Dermis blood vessel endothelial cell (primary cell): Measurements from ENCODE around the gene FAM193B. TPM values are rescaled to one million over a fixed set of nuclear protein-coding genes. Genes with fewer than 3 reads are reported as not detected.
"Not testable (repeated sequence)": the region's sequence is repeated elsewhere in the genome, so short reads cannot be mapped to it uniquely, and the experiment has no call there.

Experiments
- DNase-seq: peaks from one replicate; pipeline ENCODE4 v3.0.0; 2010
- total RNA-seq: library from RNA; depleted of rRNA; stranded (reverse); fragments of >200 nt; gene quantifications from 2 replicates; pipeline ENCODE4 v1.2.3, GENCODE V29; 2014

The FAM193B gene
- total RNA-seq, 1 donor from 2014 or later, result 31.0 TPM

GRCh38 chr5:177575488-177575887 lies 21.1 kb upstream of the FAM193B start:
- no peak for DNase-seq

GRCh38 chr5:177569894-177570293 lies 15.5 kb upstream of the FAM193B start:
- no peak for DNase-seq

DNA sequence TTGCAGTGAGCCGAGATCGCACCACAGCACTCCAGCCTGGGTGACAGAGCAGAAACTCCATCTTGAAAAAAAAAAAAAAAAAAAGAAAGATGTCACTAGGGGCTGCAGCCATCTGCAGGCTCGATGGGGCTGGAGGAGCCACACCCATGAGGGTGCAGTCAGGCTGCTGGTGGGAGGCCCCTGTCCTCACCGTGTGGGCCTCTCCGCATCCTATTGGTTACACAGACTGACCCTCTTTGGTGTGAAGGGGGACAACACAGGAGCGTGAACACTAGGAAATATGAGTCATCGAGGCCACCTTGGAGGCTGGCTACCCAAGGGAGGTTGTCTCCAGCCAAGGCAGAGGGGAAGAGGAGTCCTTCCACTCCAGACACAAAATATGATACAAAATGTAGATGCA lies 14.0 kb upstream of the FAM193B start:
- DNase-seq, result no peak

- no peak for DNase-seq
Observed at GRCh38 chr5:177565046-177565445, 10.7 kb upstream of the FAM193B start.

DNA sequence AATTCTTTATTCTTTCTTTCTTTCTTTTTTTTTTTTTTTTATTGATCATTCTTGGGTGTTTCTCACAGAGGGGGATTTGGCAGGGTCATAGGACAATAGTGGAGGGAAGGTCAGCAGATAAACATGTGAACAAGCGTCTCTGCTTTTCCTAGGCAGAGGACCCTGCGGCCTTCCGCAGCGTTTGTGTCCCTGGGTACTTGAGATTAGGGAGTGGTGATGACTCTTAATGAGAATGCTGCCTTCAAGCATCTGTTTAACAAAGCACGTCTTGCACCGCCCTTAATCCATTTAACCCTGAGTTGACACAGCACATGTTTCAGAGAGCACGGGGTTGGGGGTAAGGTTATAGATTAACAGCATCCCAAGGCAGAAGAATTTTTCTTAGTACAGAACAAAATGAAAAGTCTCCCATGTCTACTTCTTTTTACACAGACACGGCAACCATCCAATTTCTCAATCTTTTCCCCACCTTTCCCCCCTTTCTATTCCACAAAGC lies 5.1 kb upstream of the FAM193B start:
- DNase-seq, result not testable (repeated sequence)

- no peak for DNase-seq
Observed at GRCh38 chr5:177557796-177558195, 3.4 kb upstream of the FAM193B start.

GRCh38 chr5:177557041-177557647 lies 2.8 kb upstream of the FAM193B start:
- DNase-seq, result no peak

- no peak for DNase-seq
Observed at GRCh38 chr5:177555665-177556064, 1.3 kb upstream of the FAM193B start.

DNA sequence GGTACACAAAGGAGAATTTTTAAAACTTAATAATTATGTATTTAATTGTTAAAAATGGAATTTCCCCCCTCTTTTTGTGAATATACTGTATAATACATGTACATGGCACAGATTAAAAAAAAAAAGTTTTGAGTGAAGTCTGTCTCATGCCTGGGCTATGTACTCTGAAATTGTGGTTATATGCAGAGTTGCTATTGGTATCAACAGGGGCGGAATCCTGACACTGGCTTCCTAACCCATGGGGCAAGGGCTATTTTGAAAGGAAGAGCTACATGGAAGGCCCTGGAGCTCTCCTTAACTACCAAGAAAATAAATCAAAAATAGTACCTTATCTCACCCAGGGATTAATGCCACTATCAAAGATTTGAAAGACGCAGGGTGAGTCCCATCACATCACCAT lies 865 bp upstream of the FAM193B start:
- no peak for DNase-seq

GRCh38 chr5:177553671-177554429 lies 513 bp downstream of the FAM193B start:
- peak; percentile 34 for DNase-seq

GRCh38 chr5:177552839-177553455 lies 1.4 kb downstream of the FAM193B start:
- DNase-seq, result peak; percentile 39

- DNase-seq, result no peak
Observed at GRCh38 chr5:177550122-177550521, 4.2 kb downstream of the FAM193B start.

GRCh38 chr5:177548495-177548894 lies 5.9 kb downstream of the FAM193B start:
- DNase-seq, result no peak

- no peak for DNase-seq
Observed at GRCh38 chr5:177547736-177548135, 6.6 kb downstream of the FAM193B start.

DNA sequence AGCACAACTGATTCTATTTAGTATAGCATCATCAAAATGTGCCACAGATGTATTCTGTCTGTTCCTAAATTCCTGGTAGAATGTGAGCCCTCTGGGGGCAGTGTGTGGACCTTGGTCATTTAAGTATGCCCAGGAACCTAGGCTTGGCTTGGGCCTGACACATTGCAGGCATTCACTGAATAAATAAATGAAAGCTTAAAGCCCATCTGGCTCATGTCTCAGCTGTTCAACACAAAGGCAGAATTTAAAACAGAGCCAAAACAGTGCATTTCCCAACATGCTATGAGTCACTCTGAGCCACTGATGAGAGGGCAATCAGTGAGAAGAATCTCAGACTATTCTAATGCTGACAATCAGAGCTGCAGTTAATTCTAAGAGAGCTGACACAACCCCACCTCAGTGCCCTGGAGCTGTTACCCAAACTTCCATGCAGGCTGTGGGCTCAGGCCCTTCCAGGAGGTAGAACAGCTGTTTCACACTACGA lies 8.1 kb downstream of the FAM193B start:
- peak; percentile 92 for DNase-seq

DNA sequence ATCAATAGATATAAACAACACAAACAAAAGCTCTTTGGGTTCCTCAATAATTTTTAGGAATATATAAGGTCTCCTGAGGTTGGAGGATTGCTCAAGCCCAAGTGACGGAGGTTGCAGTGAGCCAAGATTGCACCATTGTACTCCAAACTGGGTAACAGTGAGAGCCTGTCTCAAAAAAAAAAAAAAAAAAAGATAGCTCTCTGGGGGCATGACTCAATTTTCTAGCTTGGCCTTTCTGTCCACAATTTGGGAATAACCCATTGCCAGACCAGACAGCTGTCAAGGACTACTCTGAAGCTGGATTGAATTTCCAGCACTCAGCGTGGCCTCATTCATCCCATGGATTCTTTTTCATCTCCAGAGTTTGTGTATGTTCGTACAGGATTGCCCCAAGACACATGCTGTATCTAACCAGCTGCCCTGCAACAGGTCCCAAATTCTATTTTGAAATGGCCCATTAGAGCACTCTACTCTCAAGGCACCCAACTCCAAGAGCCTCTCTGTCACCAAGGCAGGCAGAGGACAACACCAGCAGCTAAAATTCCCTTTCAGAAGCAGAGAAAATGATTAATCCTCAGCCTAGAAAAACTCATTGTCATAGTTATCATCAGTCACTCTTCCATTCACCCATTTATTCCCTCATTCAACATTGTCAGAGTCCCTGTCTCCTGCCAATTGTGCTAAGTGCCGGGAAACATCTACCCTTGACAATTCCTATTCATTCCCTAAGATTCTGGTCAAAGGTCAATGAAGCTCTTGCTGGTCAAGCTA lies 8.7 kb downstream of the FAM193B start:
- DNase-seq, result no peak

DNA sequence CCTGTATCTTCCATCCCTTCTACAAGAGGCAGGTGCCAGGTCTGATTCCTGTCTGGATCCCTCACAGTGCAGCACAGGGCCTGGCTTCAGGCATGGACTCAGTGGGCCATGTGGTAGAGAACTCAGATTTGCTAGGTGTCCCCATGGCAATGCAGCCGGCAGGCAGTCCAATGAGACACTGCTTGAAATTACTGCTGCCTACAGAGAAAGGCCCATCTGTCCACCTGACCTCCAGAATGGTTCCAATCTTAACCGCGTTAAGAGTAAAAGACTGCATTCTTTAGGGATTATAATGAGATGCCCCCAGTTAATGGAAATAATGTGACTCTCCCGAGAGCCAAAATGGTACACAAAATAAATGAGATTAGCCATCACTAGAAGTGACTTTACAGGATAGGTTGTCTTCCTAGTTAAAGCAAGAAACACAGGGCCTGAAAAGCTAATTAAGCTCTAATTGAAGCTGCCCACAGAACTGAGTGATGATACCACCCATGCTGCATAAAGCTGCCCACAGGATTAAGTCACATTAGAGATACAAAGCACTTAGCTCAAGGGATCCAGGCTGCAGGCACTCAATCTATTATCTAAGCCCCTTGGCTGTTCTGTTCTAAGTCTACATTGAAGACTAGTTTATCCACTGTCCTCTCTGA lies 11.4 kb downstream of the FAM193B start:
- DNase-seq, result no peak

DNA sequence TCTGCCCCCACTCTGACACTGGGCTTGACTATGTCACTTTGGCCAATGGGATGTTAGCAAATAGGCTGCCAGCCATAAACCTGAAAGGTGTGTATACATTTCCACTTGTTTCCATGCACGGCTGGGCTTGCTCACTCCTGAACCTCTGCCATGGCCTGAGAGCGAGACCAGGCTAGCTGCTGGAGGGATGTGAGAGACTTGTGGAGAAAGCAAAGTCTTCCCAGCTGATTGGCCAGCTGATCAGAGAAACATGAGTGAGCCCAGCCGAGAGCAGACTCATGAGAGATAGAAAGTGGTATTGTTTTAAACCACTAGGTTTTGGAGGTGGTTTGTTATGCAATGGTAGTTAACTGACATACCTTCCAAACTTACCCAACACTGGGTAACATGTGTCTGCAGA lies 13.9 kb downstream of the FAM193B start:
- no peak for DNase-seq

DNA sequence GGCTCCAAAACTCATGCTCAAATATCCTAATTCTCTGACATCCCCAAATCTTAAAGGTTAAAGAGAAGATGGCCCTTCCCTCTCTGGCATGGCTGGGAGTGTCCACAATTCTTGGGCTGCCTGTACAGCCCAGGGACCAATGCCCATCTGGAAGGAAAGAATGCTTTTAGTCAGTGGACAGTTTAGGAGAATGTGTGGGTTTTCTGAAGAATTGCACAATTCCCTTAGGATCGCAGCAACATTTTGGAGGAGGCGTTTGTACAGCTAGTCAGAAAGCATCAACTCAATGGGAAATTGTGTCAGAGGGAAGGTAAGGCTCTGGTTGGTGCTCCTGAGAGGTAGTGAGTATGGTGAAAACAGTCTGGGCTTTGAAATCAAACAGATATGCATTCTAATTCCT lies 15.0 kb downstream of the FAM193B start:
- DNase-seq, result no peak

GRCh38 chr5:177538876-177539275 lies 15.5 kb downstream of the FAM193B start:
- no peak for DNase-seq

GRCh38 chr5:177537389-177538361 lies 16.7 kb downstream of the FAM193B start:
- peak; percentile 87 for DNase-seq
